HepG2 (cell line): ENCODE measurements around the gene NDUFV1. TPM values are rescaled to one million over a fixed set of nuclear protein-coding genes. Genes with fewer than 3 reads are reported as not detected.
A peak's percentile ranks its signal among the peaks of the same experiment; 100 is the strongest.

Experiments
- ATF2 ChIP-seq: sonication (generic); formaldehyde crosslinking; IDR thresholded peaks from 2 replicates; pipeline ENCODE4 v1.4.0; 2020; ENCODE audit warnings: missing genetic modification reagents
- CAMTA2 ChIP-seq: sonication (generic); formaldehyde crosslinking; IDR thresholded peaks from 2 replicates; pipeline ENCODE4 v1.4.0; 2020; ENCODE audit warnings: mild to moderate bottlenecking, missing genetic modification reagents, borderline replicate concordance
- EP300 ChIP-seq, 3 experiments: sonication (generic) in 1 of 3; formaldehyde crosslinking in 1 of 3; IDR thresholded peaks; 2 replicates each; pipeline versions ENCODE4 v1.5.1 to v1.6.1; 2011 to 2020; ENCODE audit warnings: low read depth in 2 of 3, low read length in 2 of 3, borderline replicate concordance in 1 of 3, improper control_type of control experiment in 1 of 3, mild to moderate bottlenecking in 1 of 3, missing genetic modification reagents in 1 of 3, moderate library complexity in 1 of 3
- FOXC1 ChIP-seq: sonication (generic); formaldehyde crosslinking; IDR thresholded peaks from 2 replicates; pipeline ENCODE4 v1.8.0; 2022; ENCODE audit warnings: mild to moderate bottlenecking, missing genetic modification reagents, borderline replicate concordance
- FOXM1 ChIP-seq: sonication (generic); formaldehyde crosslinking; IDR thresholded peaks from 2 replicates; pipeline ENCODE4 v1.5.0; 2020; ENCODE audit warnings: missing genetic modification reagents
- IRX3 ChIP-seq: sonication (generic); formaldehyde crosslinking; IDR thresholded peaks from 2 replicates; pipeline ENCODE4 v1.8.1; 2023; ENCODE audit warnings: mild to moderate bottlenecking, low read depth, missing genetic modification reagents, borderline replicate concordance
- KLF9 ChIP-seq: IDR thresholded peaks from 2 replicates; pipeline ENCODE4 v1.6.1; 2016; ENCODE audit warnings: low read depth
- MED13 ChIP-seq: sonication (generic); formaldehyde crosslinking; IDR thresholded peaks from 2 replicates; pipeline ENCODE4 v1.5.0; 2020; ENCODE audit warnings: missing genetic modification reagents
- MXD3 ChIP-seq: IDR thresholded peaks from 2 replicates; pipeline ENCODE4 v1.6.1; 2016; ENCODE audit warnings: mild to moderate bottlenecking, missing biosample characterization, missing genetic modification reagents
- MYNN ChIP-seq: sonication (generic); formaldehyde crosslinking; IDR thresholded peaks from 2 replicates; pipeline ENCODE4 v1.4.0; 2020; ENCODE audit warnings: mild to moderate bottlenecking, low read depth, missing genetic modification reagents
- RFX5 ChIP-seq: IDR thresholded peaks from 2 replicates; pipeline ENCODE4 v1.6.1; 2011; ENCODE audit warnings: low read depth, low read length, improper control_type of control experiment
- XRCC5 ChIP-seq: fragments of 200-400 bp; formaldehyde crosslinking; optimal IDR thresholded peaks from 2 replicates; pipeline ENCODE3; 2017; ENCODE audit warnings: mild to moderate bottlenecking, low read length
- ZNF230 ChIP-seq: sonication (generic); formaldehyde crosslinking; IDR thresholded peaks from 2 replicates; pipeline ENCODE4 v1.4.0; 2020; ENCODE audit warnings: mild to moderate bottlenecking, missing genetic modification reagents
- ZNF24 ChIP-seq: fragments of 450-650 bp; IDR thresholded peaks from 2 replicates; pipeline ENCODE4 v1.6.1; 2017; ENCODE audit warnings: antibody characterized with exemption, mild to moderate bottlenecking
- ZNF263 ChIP-seq: sonication (generic); formaldehyde crosslinking; IDR thresholded peaks from 2 replicates; pipeline ENCODE4 v1.4.0; 2020; ENCODE audit warnings: missing genetic modification reagents
- ZNF333 ChIP-seq: sonication (generic); formaldehyde crosslinking; IDR thresholded peaks from 2 replicates; pipeline ENCODE4 v1.4.0; 2020; ENCODE audit warnings: mild to moderate bottlenecking, missing genetic modification reagents, borderline replicate concordance
- polyA plus RNA-seq, 8 experiments: library from polyadenylated mRNA; depleted of rRNA in 3 of 8; stranded (reverse) in 7 of 8; unstranded in 1 of 8; fragments of >200 nt; fragmentation: Illumina TruSeq in 4 of 8; extraction: Trizol in 4 of 8; gene quantifications; 2 replicates each; pipeline versions ENCODE4 v1.2.1 to v1.2.3, GENCODE V29; 2011 to 2016; ENCODE audit warnings: low read depth in 4 of 8, missing spikeins in 1 of 8, mixed read lengths in 1 of 8; ENCODE audit not compliant: insufficient read depth in 1 of 8
- total RNA-seq, 5 experiments: library from RNA; depleted of rRNA; stranded (reverse); fragments of >200 nt; fragmentation: Illumina TruSeq; extraction: Trizol; gene quantifications; 2 replicates each; pipeline ENCODE4 v1.2.3, GENCODE V29; 2016; ENCODE audit warnings: low read depth in 1 of 5
- TF ChIP-seq, protein P1 (sequence below): sonication (generic); formaldehyde crosslinking; IDR thresholded peaks from 2 replicates; pipeline ENCODE4 v1.4.0; 2020; ENCODE audit warnings: missing genetic modification reagents
- TF ChIP-seq, protein P2 (sequence below): sonication (generic); formaldehyde crosslinking; IDR thresholded peaks from 2 replicates; pipeline ENCODE4 v1.4.0; 2020; ENCODE audit warnings: missing genetic modification reagents
- TF ChIP-seq, protein P3 (sequence below): sonication (generic); formaldehyde crosslinking; IDR thresholded peaks from 2 replicates; pipeline ENCODE4 v1.5.0; 2020; ENCODE audit warnings: missing genetic modification reagents
- TF ChIP-seq, protein P4 (sequence below): IDR thresholded peaks from 2 replicates; pipeline ENCODE4 v1.6.1; 2018; ENCODE audit warnings: missing genetic modification reagents

NDUFV1 gene
- total and polyA plus RNA-seq, 2 of the 13 experiments (the other 11 are each of a cell fraction or from before 2014, with no cell fraction given): 88.9 to 137 TPM

DNA sequence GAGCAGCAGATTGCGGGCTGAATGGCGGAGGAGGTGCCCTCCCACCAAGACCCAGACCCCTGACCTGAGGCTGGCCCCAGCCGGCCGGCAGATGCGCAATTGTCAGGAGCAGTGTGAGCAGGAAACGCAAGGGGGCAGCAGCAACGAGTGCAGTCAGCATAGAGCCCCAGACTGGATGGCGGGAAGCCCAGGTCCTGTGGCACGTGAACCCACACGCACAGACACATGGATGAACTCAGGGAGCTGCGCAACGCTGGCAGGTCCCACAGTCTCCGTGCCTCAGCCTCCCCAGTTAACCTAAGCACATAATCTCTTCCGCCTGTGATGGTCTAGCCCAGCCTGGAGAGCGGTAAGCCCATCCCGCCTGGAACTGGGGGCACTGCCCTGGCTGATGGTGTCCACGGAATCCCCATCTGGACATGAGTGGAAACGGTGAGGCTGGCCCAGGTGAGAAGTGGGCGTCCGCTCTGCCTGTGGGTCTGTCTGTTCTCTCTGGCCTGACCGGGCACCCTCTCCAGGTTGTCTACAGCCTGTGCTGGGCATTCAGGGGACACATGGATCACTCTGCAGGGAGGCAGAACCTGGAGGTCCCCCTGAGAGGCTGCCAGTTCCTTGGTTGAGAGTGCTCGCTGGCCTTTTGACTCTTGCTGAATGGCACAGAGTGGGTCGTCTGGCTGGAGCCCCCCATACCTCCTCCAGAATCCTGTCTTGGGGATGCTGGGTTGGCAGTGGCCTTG is 33.5 kb downstream of the NDUFV1 start (continued):
- TF ChIP-seq, protein P1, sequence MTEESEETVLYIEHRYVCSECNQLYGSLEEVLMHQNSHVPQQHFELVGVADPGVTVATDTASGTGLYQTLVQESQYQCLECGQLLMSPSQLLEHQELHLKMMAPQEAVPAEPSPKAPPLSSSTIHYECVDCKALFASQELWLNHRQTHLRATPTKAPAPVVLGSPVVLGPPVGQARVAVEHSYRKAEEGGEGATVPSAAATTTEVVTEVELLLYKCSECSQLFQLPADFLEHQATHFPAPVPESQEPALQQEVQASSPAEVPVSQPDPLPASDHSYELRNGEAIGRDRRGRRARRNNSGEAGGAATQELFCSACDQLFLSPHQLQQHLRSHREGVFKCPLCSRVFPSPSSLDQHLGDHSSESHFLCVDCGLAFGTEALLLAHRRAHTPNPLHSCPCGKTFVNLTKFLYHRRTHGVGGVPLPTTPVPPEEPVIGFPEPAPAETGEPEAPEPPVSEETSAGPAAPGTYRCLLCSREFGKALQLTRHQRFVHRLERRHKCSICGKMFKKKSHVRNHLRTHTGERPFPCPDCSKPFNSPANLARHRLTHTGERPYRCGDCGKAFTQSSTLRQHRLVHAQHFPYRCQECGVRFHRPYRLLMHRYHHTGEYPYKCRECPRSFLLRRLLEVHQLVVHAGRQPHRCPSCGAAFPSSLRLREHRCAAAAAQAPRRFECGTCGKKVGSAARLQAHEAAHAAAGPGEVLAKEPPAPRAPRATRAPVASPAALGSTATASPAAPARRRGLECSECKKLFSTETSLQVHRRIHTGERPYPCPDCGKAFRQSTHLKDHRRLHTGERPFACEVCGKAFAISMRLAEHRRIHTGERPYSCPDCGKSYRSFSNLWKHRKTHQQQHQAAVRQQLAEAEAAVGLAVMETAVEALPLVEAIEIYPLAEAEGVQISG (CRISPR knock-in tag): peak; percentile 48; the same call in 1 of the 2 replicates
- TF ChIP-seq ZNF263 (CRISPR knock-in tag): peak; percentile 52; the same call in 1 of the 2 replicates
- 0 out of 2 replicates have a peak, but pooled peaks have one; percentile 65 for TF ChIP-seq ZNF230 (CRISPR knock-in tag)
- no peak for TF ChIP-seq MYNN (CRISPR knock-in tag)
- TF ChIP-seq MXD3 (CRISPR knock-in tag): peak; percentile 61; the same call in 1 of the 2 replicates
- TF ChIP-seq KLF9: no peak
- TF ChIP-seq ATF2 (CRISPR knock-in tag): 0 out of 2 replicates have a peak, but pooled peaks have one; percentile 37
- TF ChIP-seq IRX3 (CRISPR knock-in tag): peak; percentile 72; the same call in 1 of the 2 replicates
- TF ChIP-seq, protein P2, sequence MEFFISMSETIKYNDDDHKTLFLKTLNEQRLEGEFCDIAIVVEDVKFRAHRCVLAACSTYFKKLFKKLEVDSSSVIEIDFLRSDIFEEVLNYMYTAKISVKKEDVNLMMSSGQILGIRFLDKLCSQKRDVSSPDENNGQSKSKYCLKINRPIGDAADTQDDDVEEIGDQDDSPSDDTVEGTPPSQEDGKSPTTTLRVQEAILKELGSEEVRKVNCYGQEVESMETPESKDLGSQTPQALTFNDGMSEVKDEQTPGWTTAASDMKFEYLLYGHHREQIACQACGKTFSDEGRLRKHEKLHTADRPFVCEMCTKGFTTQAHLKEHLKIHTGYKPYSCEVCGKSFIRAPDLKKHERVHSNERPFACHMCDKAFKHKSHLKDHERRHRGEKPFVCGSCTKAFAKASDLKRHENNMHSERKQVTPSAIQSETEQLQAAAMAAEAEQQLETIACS (CRISPR knock-in tag): no peak
- peak; percentile 51 for TF ChIP-seq XRCC5
- 0 out of 2 replicates have a peak, but pooled peaks have one; percentile 25 for TF ChIP-seq FOXM1 (CRISPR knock-in tag)
- TF ChIP-seq MED13: 0 out of 2 replicates have a peak, but pooled peaks have one; percentile 59
- TF ChIP-seq EP300 (IDR thresholded peaks at IDR 0.05; ENCODE audit: low read depth in 2 of 2, low read length in 2 of 2): no peak
- TF ChIP-seq EP300 (CRISPR knock-in tag; IDR thresholded peaks at IDR 0.05; ENCODE audit: borderline replicate concordance): no peak
- no peak for TF ChIP-seq CAMTA2 (CRISPR knock-in tag)
- TF ChIP-seq ZNF333 (CRISPR knock-in tag): no peak
- TF ChIP-seq, protein P3, sequence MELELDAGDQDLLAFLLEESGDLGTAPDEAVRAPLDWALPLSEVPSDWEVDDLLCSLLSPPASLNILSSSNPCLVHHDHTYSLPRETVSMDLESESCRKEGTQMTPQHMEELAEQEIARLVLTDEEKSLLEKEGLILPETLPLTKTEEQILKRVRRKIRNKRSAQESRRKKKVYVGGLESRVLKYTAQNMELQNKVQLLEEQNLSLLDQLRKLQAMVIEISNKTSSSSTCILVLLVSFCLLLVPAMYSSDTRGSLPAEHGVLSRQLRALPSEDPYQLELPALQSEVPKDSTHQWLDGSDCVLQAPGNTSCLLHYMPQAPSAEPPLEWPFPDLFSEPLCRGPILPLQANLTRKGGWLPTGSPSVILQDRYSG (CRISPR knock-in tag): peak; percentile 65; the same call in 1 of the 2 replicates
- 0 out of 2 replicates have a peak, but pooled peaks have one; percentile 34 for TF ChIP-seq FOXC1
- TF ChIP-seq ZNF24: no peak
- TF ChIP-seq RFX5: no peak
- TF ChIP-seq, protein P4, sequence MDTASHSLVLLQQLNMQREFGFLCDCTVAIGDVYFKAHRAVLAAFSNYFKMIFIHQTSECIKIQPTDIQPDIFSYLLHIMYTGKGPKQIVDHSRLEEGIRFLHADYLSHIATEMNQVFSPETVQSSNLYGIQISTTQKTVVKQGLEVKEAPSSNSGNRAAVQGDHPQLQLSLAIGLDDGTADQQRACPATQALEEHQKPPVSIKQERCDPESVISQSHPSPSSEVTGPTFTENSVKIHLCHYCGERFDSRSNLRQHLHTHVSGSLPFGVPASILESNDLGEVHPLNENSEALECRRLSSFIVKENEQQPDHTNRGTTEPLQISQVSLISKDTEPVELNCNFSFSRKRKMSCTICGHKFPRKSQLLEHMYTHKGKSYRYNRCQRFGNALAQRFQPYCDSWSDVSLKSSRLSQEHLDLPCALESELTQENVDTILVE (CRISPR knock-in tag): 0 out of 2 replicates have a peak, but pooled peaks have one; percentile 23
